ENCODE data around the gene SELENOS.

DNA sequence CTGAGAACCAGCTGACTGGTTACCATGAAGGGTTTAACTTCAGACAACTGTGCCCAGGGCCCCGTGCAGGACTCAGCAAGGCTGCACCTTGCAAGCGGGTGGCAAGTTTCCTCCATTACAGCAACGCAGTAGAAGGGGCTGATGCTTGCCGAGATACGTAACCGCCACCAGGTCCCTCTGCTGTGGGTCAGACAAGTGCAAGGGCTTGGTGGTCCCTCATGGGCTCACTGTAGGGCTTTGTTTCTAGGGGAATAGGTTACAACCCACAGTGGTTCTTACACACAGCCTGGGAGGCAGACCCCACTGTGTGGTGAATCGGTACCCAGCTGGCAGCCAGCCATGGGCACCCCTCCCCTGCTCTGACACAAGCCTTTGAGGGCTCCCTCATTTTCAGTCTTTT lies 33.2 kb upstream of the SELENOS start:
- TF ChIP-seq CTCF (IDR thresholded peaks at IDR 0.05) (no peak), CEBPB (IDR thresholded peaks at IDR 0.05) (no peak), MAZ (IDR thresholded peaks at IDR 0.05; ENCODE audit: borderline replicate concordance, low read depth, low read length) (no peak)
